ENCODE measurements around the gene CARD9. TPM values are rescaled to one million over a fixed set of nuclear protein-coding genes. Genes with fewer than 3 reads are reported as not detected.

The CARD9 gene
- polyA plus RNA-seq, 4 donors: 1.6 to 2.7 (median 2.3) TPM

DNA sequence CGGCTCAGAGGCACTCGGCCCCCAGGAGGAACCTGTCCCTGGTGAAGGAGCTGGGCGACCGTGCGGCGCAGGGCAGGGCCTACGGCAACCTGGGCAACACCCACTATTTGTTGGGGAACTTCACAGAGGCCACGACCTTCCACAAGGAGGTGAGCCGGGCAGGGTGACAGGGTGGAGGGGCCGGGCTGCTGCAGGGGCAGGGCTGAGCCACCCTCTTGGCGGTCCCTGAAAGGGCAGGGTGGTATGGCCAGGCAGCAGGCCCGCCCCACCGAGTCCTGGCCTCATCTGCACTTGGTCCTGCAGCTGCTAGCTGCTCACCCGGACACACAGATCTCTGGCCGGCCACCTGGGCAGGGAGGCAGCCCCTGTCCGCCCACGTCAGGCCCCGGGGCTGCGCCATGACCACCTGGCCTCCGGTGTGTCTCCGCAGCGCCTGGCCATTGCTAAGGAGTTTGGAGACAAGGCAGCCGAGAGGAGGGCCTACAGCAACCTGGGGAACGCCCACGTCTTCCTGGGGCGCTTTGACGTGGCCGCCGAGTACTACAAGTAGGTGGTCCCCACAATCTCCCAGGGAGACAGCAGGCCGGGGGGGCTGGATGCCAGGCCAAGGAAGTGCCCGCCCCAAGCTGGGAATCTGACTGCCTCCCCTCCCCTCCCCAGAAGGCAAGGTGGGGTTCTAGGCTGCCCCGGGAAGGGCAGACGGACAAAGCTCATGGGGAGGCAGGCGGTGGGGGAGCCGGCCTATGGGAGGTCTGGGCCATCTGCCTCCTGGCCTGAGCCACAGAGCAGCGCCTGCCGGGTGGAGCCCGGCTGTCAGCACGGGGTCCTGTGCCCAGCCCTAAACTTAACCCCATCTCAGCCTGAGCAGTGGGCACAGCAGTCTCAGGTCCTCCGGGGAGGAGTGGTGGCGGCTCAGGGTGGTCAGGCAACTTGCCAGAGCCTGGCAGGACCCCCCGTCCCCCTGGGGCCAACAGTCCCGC lies 35.8 kb downstream of the CARD9 start:
- DNase-seq (ENCODE audit: low read depth in 4 of 4, low spot score in 3 of 4): no peak

GRCh38 chr9:136336881-136337280 lies 36.6 kb downstream of the CARD9 start:
- no peak for DNase-seq (ENCODE audit: low read depth in 4 of 4, low spot score in 3 of 4)

DNA sequence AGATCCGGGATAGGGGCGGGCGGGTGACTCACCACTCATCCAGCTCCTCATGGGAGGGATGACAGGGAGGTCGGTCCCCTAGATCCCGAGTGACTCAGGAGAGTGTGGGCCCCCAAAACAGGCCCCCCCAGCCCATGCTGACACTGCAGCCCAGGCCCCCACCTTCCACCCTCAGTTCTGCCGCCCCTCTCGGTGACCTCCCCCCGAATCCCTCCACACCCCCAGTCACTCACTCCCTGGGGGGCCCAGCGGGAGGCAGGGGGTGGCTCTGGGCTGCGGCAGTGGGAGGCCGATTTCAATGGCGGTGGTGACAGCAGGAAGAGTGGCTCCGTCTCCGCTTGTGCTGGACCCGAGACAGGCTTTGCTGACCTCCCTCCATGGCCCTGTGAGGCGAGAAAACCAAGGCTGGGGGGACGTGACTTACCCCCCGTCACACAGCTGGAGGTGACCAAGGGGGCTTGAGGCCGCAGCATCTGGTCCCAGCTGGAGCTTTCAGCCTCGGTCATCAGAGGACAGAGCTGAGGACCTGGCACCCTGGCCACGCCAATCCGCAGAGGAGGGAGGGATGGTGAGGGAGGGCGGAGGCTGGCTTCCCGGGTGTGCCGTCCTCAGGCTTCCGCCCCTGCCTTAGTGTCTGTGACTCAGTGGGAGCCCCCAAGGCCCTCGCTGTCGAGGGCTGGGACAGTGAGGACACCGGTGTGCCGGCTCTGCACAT lies 37.2 kb downstream of the CARD9 start:
- DNase-seq (ENCODE audit: low read depth in 4 of 4, low spot score in 3 of 4): no peak

DNA sequence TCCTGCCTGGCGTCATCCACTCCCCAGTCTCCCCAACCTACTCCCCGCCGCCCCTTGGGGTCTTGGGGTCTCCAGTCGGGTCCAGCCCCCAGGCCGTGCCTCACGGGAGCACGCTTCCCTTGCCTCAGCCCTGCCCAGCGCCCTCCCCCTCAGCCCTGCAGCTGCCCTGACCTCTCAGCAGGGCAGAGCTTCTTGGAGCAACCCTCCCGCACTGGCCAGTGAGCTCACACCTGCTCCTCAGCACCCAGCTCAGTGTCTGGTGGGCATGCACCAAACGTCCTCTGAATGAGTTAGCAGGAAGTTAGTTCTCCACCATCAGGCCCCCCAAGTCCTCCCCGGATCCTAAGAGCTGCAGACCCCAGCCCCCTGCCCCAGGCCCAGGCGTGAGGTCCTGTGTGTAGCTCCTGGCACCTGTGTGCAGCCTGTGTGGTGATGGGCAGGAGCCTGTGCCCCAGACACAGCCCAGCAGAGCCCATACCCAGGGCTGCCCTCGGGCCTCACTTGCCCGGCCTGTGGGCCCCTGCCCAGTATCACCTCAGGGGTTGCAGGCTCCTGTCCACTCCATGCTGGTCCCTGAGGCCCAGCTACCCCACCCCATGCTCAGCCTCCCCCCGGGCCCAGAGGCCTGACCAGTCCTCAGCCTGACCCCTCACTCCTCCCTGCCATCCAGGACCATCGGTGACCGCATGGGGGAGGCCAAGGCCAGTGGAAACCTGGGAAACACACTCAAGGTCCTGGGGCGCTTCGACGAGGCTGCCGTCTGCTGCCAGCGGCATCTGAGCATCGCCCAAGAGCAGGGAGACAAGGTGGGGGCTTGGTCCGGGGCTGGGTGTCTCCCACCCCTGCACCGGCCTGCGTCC lies 37.9 kb downstream of the CARD9 start:
- DNase-seq (ENCODE audit: low read depth in 4 of 4, low spot score in 3 of 4): no peak

DNA sequence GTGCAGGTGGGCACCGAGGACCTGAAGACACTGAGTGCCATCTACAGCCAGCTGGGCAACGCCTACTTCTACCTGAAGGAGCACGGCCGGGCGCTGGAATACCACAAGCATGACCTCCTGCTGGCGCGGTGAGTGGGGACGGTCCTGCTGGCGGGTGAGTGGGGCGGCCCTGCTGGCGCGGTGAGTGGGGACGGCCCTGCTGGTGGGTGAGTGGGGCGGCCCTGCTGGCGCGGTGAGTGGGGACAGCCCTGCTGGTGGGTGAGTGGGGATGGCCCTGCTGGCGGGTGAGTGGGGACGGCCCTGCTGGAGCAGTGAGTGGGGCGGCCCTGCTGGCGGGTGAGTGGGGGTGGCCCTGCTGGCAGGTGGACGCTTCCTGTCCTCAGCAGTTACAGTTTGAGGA lies 38.9 kb downstream of the CARD9 start:
- DNase-seq (ENCODE audit: low read depth in 4 of 4, low spot score in 3 of 4): no peak

DNA sequence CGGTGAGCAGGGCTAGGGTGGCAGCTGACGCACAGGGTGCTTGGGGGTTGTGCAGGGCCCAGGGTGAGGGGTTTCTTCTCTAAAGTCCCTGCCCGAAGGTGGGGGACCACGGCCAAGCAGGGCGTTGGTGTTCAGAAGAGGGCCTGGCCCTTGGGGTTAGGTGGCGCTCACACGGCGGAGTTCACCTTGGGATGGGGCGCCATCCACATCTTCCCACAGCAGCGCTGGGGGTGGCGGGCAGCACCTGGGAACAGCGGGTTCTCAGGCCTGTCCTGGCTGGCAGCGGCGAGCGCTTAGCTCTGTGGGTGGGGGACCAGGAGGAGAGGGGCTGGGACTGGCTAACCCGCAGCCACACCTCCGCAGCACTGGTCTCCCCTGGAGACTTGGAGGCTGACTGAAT lies 40.0 kb downstream of the CARD9 start:
- DNase-seq (ENCODE audit: low read depth in 4 of 4, low spot score in 3 of 4): no peak

DNA sequence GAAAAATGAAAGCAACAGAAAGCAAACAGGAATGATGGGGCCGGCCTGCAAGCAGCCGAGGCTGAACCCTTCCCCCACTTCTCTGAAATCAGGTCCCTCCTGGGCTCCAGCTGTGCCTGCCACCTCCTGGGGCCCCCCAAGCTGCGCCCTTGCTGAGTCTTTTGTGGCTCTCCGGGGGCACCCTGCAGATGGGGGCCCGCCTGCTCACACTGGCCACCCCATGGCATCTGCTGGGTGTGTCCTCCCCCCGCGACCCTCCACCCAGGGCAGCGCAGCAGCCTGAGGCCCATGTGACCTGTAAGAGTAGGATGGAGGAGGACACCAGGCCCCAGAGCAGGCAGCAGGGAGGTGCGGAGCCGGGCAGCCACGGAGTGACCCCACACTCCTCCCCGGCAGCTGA lies 40.4 kb downstream of the CARD9 start:
- no peak for DNase-seq (ENCODE audit: low read depth in 4 of 4, low spot score in 3 of 4)

- no peak for DNase-seq (ENCODE audit: low read depth in 4 of 4, low spot score in 3 of 4)
Observed at GRCh38 chr9:136332482-136332983, 40.9 kb downstream of the CARD9 start.

DNA sequence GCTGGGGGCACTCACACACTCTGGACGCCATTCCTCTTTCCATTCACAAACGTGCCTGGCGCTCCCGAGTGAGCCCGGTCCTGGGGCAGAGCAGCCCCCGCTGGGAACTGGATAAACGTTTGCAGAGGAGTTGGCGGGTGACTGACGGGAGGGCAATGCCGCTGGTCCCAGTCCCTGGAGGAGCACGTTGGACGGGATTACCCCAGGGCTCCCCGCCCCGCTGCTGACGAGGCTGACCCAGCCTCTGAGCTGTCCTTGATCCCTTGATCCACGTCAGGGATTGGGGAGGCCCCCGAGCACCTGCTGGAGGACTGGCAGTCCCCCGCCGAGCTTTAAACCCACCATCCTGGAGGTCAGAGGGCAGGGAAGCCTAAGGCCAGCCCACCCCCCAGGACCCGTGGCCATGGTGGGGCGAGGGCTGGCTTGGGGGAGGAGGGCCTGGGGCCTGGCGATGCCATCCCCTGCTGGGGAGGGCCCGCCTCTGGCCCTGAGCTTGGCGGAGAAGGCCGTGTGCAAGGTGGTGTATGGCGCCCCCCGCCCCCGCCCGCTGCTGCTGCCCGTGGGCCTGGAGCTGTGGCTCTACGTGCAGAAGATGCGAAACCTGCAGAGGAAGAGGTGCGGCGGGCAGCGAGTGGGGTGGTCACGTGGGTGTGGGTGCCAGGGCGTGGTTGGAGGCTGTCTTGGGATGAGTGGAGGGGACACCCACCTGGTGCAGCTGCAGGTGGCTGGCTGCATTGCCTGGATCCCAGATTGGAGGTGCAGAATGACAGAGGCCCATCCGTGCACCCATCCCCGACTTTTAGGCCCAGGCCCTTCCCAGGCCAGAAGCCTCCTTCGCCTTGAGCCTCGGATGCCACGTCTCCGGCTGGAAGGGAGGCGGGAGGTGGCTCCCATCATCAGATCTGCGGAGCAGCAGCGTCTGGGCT lies 41.6 kb downstream of the CARD9 start:
- no peak for DNase-seq (ENCODE audit: low read depth in 4 of 4, low spot score in 3 of 4)

GRCh38 chr9:136331030-136331429 lies 42.4 kb downstream of the CARD9 start:
- no peak for DNase-seq (ENCODE audit: low read depth in 4 of 4, low spot score in 3 of 4)

DNA sequence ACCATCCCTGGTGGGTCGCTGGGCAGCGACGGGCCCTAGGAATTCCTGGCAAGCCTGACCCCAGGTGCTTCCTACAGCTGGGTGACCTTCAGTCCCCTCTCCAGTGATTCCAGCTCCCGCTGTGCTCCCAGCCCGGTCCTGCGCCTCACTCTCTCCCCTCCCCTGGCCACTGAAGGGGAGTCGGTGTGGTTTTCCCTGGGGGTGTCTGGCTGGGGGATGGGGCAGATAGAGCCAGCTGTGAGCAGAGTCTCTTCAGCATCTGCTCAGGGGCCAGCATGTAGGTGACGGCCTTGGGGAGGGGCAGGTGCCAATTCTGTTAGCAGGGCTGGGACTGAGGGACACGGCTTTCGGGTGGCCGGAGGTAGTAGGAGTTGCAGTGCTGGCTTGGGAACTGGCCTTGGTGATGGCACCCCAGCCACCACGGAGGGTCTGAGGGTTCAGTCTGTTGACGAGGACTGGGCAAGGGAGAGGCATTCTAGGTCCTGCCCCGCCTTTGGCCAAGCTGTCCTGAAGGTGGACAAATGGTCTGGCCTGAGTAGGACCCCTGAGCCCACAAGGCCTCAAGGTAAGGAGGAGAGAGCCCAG lies 43.0 kb downstream of the CARD9 start:
- DNase-seq (ENCODE audit: low read depth in 4 of 4, low spot score in 3 of 4): no peak

GRCh38 chr9:136329636-136330405 lies 43.6 kb downstream of the CARD9 start:
- DNase-seq (ENCODE audit: low read depth in 4 of 4, low spot score in 3 of 4): no peak

DNA sequence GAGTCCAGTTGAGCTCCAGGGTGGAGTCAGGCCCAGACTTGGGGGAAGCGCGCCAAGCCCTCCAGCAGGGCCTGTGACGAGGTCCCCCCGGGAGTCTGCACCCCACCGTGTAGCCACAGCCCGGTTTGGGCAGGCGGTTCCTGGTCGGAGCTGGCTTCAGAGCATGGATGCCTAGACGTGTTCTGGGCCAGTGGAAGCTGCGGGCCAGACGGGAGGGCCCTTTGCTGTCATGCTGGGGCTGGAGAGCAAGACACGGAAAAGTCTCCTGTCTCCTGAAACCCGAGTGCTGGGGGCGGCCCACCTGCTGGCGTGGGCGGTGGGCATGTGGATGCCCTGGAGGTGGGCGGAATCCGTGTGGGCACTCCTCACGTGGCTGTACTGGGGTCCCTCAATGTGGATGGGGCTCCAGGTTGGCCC lies 44.2 kb downstream of the CARD9 start:
- DNase-seq (ENCODE audit: low read depth in 4 of 4, low spot score in 3 of 4): no peak

DNA sequence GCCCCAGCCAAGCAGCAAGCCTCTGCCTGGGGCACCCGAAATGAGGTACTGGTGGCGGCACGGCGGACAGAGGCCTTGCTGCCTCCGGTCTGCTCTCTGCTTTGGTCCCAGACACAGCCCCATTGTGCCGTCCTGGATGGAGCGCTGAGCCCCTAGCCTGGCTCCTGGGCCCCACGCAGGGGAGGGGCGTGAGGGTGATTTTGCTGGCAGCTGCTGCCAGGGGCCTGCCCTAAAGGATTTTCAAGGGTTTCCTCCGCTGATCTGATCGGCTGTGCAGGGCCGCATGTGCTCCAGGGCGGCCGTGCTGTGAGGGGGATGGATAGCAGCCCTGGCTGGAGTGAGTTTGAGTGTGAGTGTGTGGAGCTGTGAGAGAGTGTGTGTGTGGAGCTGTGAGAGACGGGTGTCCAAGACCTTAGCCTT lies 44.8 kb downstream of the CARD9 start:
- DNase-seq (ENCODE audit: low read depth in 4 of 4, low spot score in 3 of 4): no peak

GRCh38 chr9:136328011-136328621 lies 45.4 kb downstream of the CARD9 start:
- DNase-seq (ENCODE audit: low read depth in 4 of 4, low spot score in 3 of 4): no peak

DNA sequence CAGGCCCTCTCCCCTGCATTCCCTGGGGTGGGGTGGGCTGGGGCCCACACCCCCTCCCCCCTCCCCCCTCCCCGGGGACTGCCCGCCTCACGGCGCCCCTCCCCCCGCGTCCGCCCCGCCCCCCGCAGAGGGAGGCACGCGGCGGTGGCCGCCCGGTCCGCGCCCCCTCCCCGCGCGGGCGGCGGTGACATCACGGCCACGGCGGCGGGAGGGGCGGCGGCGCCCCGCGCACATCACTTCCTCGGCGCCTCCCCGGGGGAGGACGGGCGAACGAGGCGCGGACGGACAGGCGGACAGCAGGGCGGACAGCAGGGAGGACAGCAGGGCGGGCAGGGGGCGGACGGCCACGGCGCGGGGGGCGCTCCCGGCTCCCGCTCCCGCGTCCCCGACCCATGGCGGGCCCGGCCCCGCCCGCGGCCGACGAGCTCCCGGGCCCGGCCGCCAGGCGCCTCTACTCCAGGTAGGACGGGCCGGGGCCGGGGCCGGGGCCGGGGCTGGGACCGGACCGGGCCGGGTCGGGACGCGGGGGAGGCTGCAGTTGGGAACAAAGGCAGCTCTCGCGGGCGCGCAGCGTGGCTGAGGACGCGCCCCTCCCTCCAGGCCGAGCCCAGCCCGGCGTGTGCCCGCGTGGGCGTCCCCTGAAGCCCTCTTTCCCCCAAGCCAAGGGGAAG lies 46.0 kb downstream of the CARD9 start, which contains the start of gene GPSM1:
TSS of gene GPSM1 (plus strand) at position 236 of the 671 bp plus-strand sequence. CDS start at position 393, 157 bp downstream.
- DNase-seq (ENCODE audit: low read depth in 4 of 4, low spot score in 3 of 4): no peak

- no peak for DNase-seq (ENCODE audit: low read depth in 4 of 4, low spot score in 3 of 4)
Observed at GRCh38 chr9:136326761-136327303, 46.6 kb downstream of the CARD9 start.

Measured in right renal pelvis (tissue), 4 donors.